GM18868 (cell line): ENCODE measurements around the gene CNTNAP2.

ENCODE experiments used
- ATAC-seq: cut with Tn5 transposase; IDR thresholded peaks from one replicate; pipeline ENCODE4 v1.9.1; 2021; ENCODE audit warnings: mild to moderate bottlenecking, moderate library complexity; ENCODE audit not compliant: unreplicated experiment

CNTNAP2 gene

GRCh38 chr7:146961617-146962016 lies 845.0 kb downstream of the CNTNAP2 start:
- no peak for ATAC-seq

GRCh38 chr7:146966274-146966673 lies 849.7 kb downstream of the CNTNAP2 start:
- no peak for ATAC-seq

GRCh38 chr7:146982482-146982881 lies 865.9 kb downstream of the CNTNAP2 start:
- ATAC-seq: no peak

- ATAC-seq: no peak
Measured at GRCh38 chr7:146991596-146991995, 875.0 kb downstream of the CNTNAP2 start.

GRCh38 chr7:146993764-146994163 lies 877.2 kb downstream of the CNTNAP2 start:
- ATAC-seq: no peak

GRCh38 chr7:147008530-147008929 lies 891.9 kb downstream of the CNTNAP2 start:
- ATAC-seq: no peak

GRCh38 chr7:147012666-147013065 lies 896.1 kb downstream of the CNTNAP2 start:
- no peak for ATAC-seq

GRCh38 chr7:147013825-147014224 lies 897.2 kb downstream of the CNTNAP2 start:
- no peak for ATAC-seq

- ATAC-seq: no peak
Measured at GRCh38 chr7:147014286-147014955, 897.8 kb downstream of the CNTNAP2 start.

- ATAC-seq: no peak
Measured at GRCh38 chr7:147015999-147016398, 899.4 kb downstream of the CNTNAP2 start.

- ATAC-seq: no peak
Measured at GRCh38 chr7:147022056-147022455, 905.5 kb downstream of the CNTNAP2 start.

- ATAC-seq: no peak
Measured at GRCh38 chr7:147023440-147023839, 906.8 kb downstream of the CNTNAP2 start.

- no peak for ATAC-seq
Measured at GRCh38 chr7:147029953-147030352, 913.4 kb downstream of the CNTNAP2 start.

- no peak for ATAC-seq
Measured at GRCh38 chr7:147033641-147034040, 917.0 kb downstream of the CNTNAP2 start.

GRCh38 chr7:147041438-147041837 lies 924.8 kb downstream of the CNTNAP2 start:
- no peak for ATAC-seq

GRCh38 chr7:147044941-147045340 lies 928.3 kb downstream of the CNTNAP2 start:
- no peak for ATAC-seq

- ATAC-seq: no peak
Measured at GRCh38 chr7:147047696-147048095, 931.1 kb downstream of the CNTNAP2 start.

- ATAC-seq: no peak
Measured at GRCh38 chr7:147048864-147049263, 932.3 kb downstream of the CNTNAP2 start.

GRCh38 chr7:147052818-147053217 lies 936.2 kb downstream of the CNTNAP2 start:
- ATAC-seq: no peak

- no peak for ATAC-seq
Measured at GRCh38 chr7:147053746-147054145, 937.1 kb downstream of the CNTNAP2 start.

- no peak for ATAC-seq
Measured at GRCh38 chr7:147060070-147060469, 943.5 kb downstream of the CNTNAP2 start.

GRCh38 chr7:147062897-147063296 lies 946.3 kb downstream of the CNTNAP2 start:
- no peak for ATAC-seq

- no peak for ATAC-seq
Measured at GRCh38 chr7:147068842-147069241, 952.2 kb downstream of the CNTNAP2 start.
